ENCODE data around the gene PIM1. TPM values are rescaled to one million over a fixed set of nuclear protein-coding genes. Genes with fewer than 3 reads are reported as not detected.
A peak's percentile ranks its signal among the peaks of the same experiment; 100 is the strongest.

The PIM1 gene
- total and polyA plus RNA-seq, 9 of the 15 experiments (the other 6 are each of a cell fraction or from before 2014, with no cell fraction given) = 19.0 to 789 (median 212) TPM

- TF ChIP-seq SIRT6 (IDR thresholded peaks at IDR 0.05; ENCODE audit: low read depth, low read length) (no peak), POLR2G (IDR thresholded peaks at IDR 0.05; ENCODE audit: low read depth, low read length) (peak; percentile 87), CREB1 (IDR thresholded peaks at IDR 0.05) (peak; percentile 71; the same call in 1 of the 2 replicates), CREB1 (CRISPR knock-in tag; IDR thresholded peaks at IDR 0.05) (peak; percentile 69), HINFP (tag; conservative IDR thresholded peaks at IDR 0.05; ENCODE audit: low read depth) (no peak), AFF4 (CRISPR knock-in tag; IDR thresholded peaks at IDR 0.05) (peak; percentile 73; the same call in 1 of the 2 replicates), ZNF583 (CRISPR knock-in tag; IDR thresholded peaks at IDR 0.05) (no peak), E2F8 (IDR thresholded peaks at IDR 0.05; ENCODE audit: low read depth, partially characterized antibody) (peak; percentile 99), E2F6 (IDR thresholded peaks at IDR 0.05; ENCODE audit: borderline replicate concordance in 1 of 2, extremely low read depth in 1 of 2, insufficient read depth in 1 of 2, insufficient read length in 1 of 2, low read depth in 1 of 2, low read length in 1 of 2, poor library complexity in 1 of 2, severe bottlenecking in 1 of 2) (peak; percentile 69 to 99), YY1 (IDR thresholded peaks at IDR 0.05; ENCODE audit: borderline replicate concordance in 1 of 3, control insufficient read depth in 1 of 3, extremely low read depth in 1 of 3, insufficient read depth in 3 of 3, insufficient read length in 1 of 3, insufficient replicate concordance in 2 of 3, low read depth in 1 of 3, low read length in 2 of 3) (peak in 2 of 3 experiments; percentile 65 to 77), ZNF639 (CRISPR knock-in tag; conservative IDR thresholded peaks at IDR 0.05 in 1 of 2, IDR thresholded peaks at IDR 0.05 in 1 of 2) (peak in 1 of 2 experiments; percentile 85; a peak in 2 of 4 replicates)
Observed at GRCh38 chr6:37169496-37170272, at the start of gene PIM1 (continued).
